SK-N-SH (cell line): ENCODE measurements around the gene THSD4. TPM values are rescaled to one million over a fixed set of nuclear protein-coding genes. Genes with fewer than 3 reads are reported as not detected.

Experiments
- CTCF ChIA-PET: fragments of 300-600, 350-600 bp; formaldehyde crosslinking; extraction: SDS; loops from one replicate; lab custom pipeline; 2021; lab: Yijun Ruan, JAX
- POLR2A ChIA-PET: fragments of 350-600 bp; sonication (Branson Sonifier 250); formaldehyde crosslinking; extraction: SDS; loops from one replicate; lab custom pipeline; 2020; ENCODE audit warnings: antibody characterized with exemption, inconsistent platforms; lab: Yijun Ruan, JAX
- DNase-seq: peaks from one replicate; pipeline ENCODE4 v3.0.0; 2012
- H2AFZ ChIP-seq: fragments of 200-600 bp; sonication (generic); 2 replicates; pipeline ENCODE4 v1.8.1; 2016; ENCODE audit warnings: antibody characterized with exemption, mild to moderate bottlenecking, low read depth
- H3F3A ChIP-seq: fragments of 200-600 bp; sonication (generic); replicated peaks from 2 replicates; pipeline ENCODE3; 2016; ENCODE audit warnings: antibody characterized with exemption, mild to moderate bottlenecking; ENCODE audit not compliant: insufficient read depth
- H3K27ac ChIP-seq, 2 experiments: fragments of 200-500 bp in 1 of 2; fragments of 200-600 bp in 1 of 2; sonication (Bioruptor generic) in 1 of 2; sonication (generic), shearing (Covaris generic) in 1 of 2; 2 replicates each; pipeline versions ENCODE4 v1.5.1 to v1.6.1; 2014 to 2016; ENCODE audit warnings: low read depth in 2 of 2, inconsistent platforms in 1 of 2, low read length in 1 of 2, mild to moderate bottlenecking in 1 of 2, mixed read lengths in 1 of 2
- H3K27me3 ChIP-seq: fragments of 200-600 bp; sonication (generic), shearing (Covaris generic); 2 replicates; pipeline ENCODE4 v1.6.1; 2016; ENCODE audit warnings: mixed run types; ENCODE audit not compliant: insufficient read depth
- H3K36me3 ChIP-seq, 2 experiments: fragments of 200-500 bp in 1 of 2; fragments of 200-600 bp in 1 of 2; sonication (Bioruptor generic) in 1 of 2; sonication (generic) in 1 of 2; replicated peaks in 1 of 2; 2 replicates each; pipeline versions ENCODE3 to v1.5.1; 2014 to 2016; ENCODE audit warnings: low read length in 1 of 2, mild to moderate bottlenecking in 1 of 2; ENCODE audit not compliant: insufficient read depth in 2 of 2, control insufficient read depth in 1 of 2
- H3K4me1 ChIP-seq, 2 experiments: fragments of 200-500 bp in 1 of 2; fragments of 200-600 bp in 1 of 2; sonication (Bioruptor generic) in 1 of 2; sonication (generic), shearing (Covaris generic) in 1 of 2; 2 replicates each; pipeline versions ENCODE4 v1.5.1 to v1.6.1; 2014 to 2016; ENCODE audit warnings: low read depth in 1 of 2, low read length in 1 of 2, mixed run types in 1 of 2; ENCODE audit not compliant: insufficient read depth in 2 of 2, control insufficient read depth in 1 of 2
- H3K4me2 ChIP-seq: fragments of 200-600 bp; sonication (generic), shearing (Covaris generic); 2 replicates; pipeline ENCODE4 v1.6.1; 2017; ENCODE audit warnings: mixed run types
- H3K4me3 ChIP-seq, 2 experiments: fragments of 200-500 bp in 1 of 2; fragments of 200-600 bp in 1 of 2; sonication (Bioruptor generic) in 1 of 2; sonication (generic), shearing (Covaris generic) in 1 of 2; 2 replicates each; pipeline versions ENCODE4 v1.5.1 to v1.8.1; 2014 to 2016; ENCODE audit warnings: low read depth in 2 of 2, inconsistent platforms in 1 of 2, low read length in 1 of 2, mild to moderate bottlenecking in 1 of 2, mixed read lengths in 1 of 2, moderate library complexity in 1 of 2
- H3K79me2 ChIP-seq: fragments of 200-600 bp; sonication (generic); 2 replicates; pipeline ENCODE4 v1.8.1; 2017; ENCODE audit warnings: mild to moderate bottlenecking; ENCODE audit not compliant: insufficient read depth
- H3K9ac ChIP-seq: fragments of 200-600 bp; sonication (generic); 2 replicates; pipeline ENCODE4 v1.6.1; 2017; ENCODE audit warnings: mixed run types
- H3K9me2 ChIP-seq: fragments of 200-600 bp; sonication (generic); 2 replicates; pipeline ENCODE4 v1.6.1; 2017; ENCODE audit warnings: mixed run types
- H3K9me3 ChIP-seq: fragments of 200-600 bp; sonication (generic); 2 replicates; pipeline ENCODE4 v1.6.1; 2017; ENCODE audit warnings: mixed run types, mild to moderate bottlenecking, moderate library complexity
- H4K20me1 ChIP-seq: fragments of 200-600 bp; sonication (generic); 2 replicates; pipeline ENCODE4 v1.6.1; 2017; ENCODE audit warnings: mild to moderate bottlenecking, mixed run types; ENCODE audit not compliant: insufficient read depth
- FOSL2 ChIP-seq: IDR thresholded peaks from 2 replicates; pipeline ENCODE4 v1.4.0; 2012; ENCODE audit warnings: low read depth, mild to moderate bottlenecking, moderate library complexity, borderline replicate concordance
- FOXJ3 ChIP-seq: sonication (generic); formaldehyde crosslinking; IDR thresholded peaks from 2 replicates; pipeline ENCODE4 v1.5.1; 2020; ENCODE audit warnings: mild to moderate bottlenecking, missing genetic modification reagents
- IRF3 ChIP-seq: fragments of 150-350 bp; IDR thresholded peaks from 2 replicates; pipeline ENCODE4 v1.6.1; 2016; ENCODE audit warnings: mild to moderate bottlenecking, low read depth, low read length
- JUND ChIP-seq: IDR thresholded peaks from 2 replicates; pipeline ENCODE4 v1.4.0; 2012
- NFIC ChIP-seq: IDR thresholded peaks from 2 replicates; pipeline ENCODE4 v1.4.0; 2012; ENCODE audit warnings: borderline replicate concordance
- PBX3 ChIP-seq: IDR thresholded peaks from 2 replicates; pipeline ENCODE4; 2012
- POLR2AphosphoS5 ChIP-seq: IDR thresholded peaks from 2 replicates; pipeline ENCODE4 v1.6.1; 2012; ENCODE audit warnings: low read depth, low read length
- RAD21 ChIP-seq: IDR thresholded peaks from 2 replicates; pipeline ENCODE4 v1.6.1; 2012; ENCODE audit warnings: mild to moderate bottlenecking, low read length
- SIN3A ChIP-seq: IDR thresholded peaks from 2 replicates; pipeline ENCODE4 v1.6.1; 2012; ENCODE audit warnings: low read depth, mild to moderate bottlenecking, low read length, moderate library complexity, borderline replicate concordance
- SMC3 ChIP-seq: IDR thresholded peaks from 2 replicates; pipeline ENCODE4 v1.6.1; 2012; ENCODE audit warnings: low read depth, low read length, improper control_type of control experiment
- YY1 ChIP-seq: IDR thresholded peaks from 2 replicates; pipeline ENCODE4 v1.4.0; 2012; ENCODE audit warnings: low read depth, mild to moderate bottlenecking
- ZBTB33 ChIP-seq: IDR thresholded peaks from 2 replicates; pipeline ENCODE4 v1.4.0; 2012; ENCODE audit warnings: low read depth, borderline replicate concordance
- WGBS: methylation state at CpG from one replicate; pipeline ENCODE4 v1.1.6; 2017; ENCODE audit warnings: low lambda C conversion rate; 5-methylcytosine and 5-hydroxymethylcytosine counted together
- polyA plus RNA-seq, 3 experiments: library from polyadenylated mRNA; depleted of rRNA; stranded (reverse); fragments of >200 nt; gene quantifications; 2 replicates each; pipeline ENCODE4 v1.2.3, GENCODE V29; 2012
- TF ChIP-seq, protein P1 (sequence below): IDR thresholded peaks from 2 replicates; pipeline ENCODE4 v1.6.1; 2012; ENCODE audit warnings: mild to moderate bottlenecking, low read depth, low read length, moderate library complexity

THSD4 gene
- polyA plus RNA-seq, 1 of the 3 experiments (the other 2 are of a cell fraction) = 79.1 TPM

- TF ChIP-seq, protein P1, sequence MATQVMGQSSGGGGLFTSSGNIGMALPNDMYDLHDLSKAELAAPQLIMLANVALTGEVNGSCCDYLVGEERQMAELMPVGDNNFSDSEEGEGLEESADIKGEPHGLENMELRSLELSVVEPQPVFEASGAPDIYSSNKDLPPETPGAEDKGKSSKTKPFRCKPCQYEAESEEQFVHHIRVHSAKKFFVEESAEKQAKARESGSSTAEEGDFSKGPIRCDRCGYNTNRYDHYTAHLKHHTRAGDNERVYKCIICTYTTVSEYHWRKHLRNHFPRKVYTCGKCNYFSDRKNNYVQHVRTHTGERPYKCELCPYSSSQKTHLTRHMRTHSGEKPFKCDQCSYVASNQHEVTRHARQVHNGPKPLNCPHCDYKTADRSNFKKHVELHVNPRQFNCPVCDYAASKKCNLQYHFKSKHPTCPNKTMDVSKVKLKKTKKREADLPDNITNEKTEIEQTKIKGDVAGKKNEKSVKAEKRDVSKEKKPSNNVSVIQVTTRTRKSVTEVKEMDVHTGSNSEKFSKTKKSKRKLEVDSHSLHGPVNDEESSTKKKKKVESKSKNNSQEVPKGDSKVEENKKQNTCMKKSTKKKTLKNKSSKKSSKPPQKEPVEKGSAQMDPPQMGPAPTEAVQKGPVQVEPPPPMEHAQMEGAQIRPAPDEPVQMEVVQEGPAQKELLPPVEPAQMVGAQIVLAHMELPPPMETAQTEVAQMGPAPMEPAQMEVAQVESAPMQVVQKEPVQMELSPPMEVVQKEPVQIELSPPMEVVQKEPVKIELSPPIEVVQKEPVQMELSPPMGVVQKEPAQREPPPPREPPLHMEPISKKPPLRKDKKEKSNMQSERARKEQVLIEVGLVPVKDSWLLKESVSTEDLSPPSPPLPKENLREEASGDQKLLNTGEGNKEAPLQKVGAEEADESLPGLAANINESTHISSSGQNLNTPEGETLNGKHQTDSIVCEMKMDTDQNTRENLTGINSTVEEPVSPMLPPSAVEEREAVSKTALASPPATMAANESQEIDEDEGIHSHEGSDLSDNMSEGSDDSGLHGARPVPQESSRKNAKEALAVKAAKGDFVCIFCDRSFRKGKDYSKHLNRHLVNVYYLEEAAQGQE = no peak
Observed at GRCh38 chr15:71082803-71083202, 32.5 kb upstream of the THSD4 start (continued).

DNA sequence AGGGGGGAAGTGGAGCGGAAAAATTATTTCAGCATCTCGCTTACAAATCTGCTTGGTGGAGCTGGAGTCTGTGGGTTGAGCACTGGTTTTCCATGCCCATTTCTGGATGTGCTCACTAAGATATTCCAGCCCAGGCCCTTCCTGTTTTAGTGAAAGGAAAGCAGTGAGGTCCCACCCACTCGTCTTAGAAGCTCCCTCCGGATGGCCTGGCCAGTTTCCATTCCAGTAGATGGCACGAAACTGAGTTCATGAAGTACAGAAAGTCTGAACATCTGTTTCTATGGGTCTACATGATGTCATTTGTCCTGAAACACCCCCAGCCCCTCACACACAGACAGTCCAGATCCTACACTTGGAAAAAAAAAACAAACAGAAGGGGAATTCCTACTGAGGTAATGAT, 31.9 kb upstream of the THSD4 start:
- Histone ChIP-seq H2AFZ (no peak overlapping the region), H3K79me2 (no peaks in the 10 kb centered on the region), H3K27me3 (no peaks in the 10 kb centered on the region), H3K9me3 (peaks cover 3% of the 10 kb centered on the region; the same call in 1 of the 2 replicates), H3K4me2 (no peak overlapping the region), H3K9me2 (no peaks in the 10 kb centered on the region), H4K20me1 (no peaks in the 10 kb centered on the region), H3K4me3 (no peak overlapping the region), H3K36me3 (peaks cover 0 to 2% of the 10 kb centered on the region in 2 experiments), H3K4me1 (peaks cover 0 to 11% of the 10 kb centered on the region in 2 experiments; a peak in 1 of 4 replicates)
- 69% methylated on average over 5 of the region's 5 CpGs for WGBS
- TF ChIP-seq PBX3 (no peak), FOXJ3 (CRISPR knock-in tag) (no peak), RAD21 (no peak), SIN3A (no peak), IRF3 (no peak), SMC3 (no peak), FOSL2 (no peak), NFIC (no peak), JUND (no peak), YY1 (no peak), ZBTB33 (no peak), POLR2AphosphoS5 (no peak)
- TF ChIP-seq, protein P1 = no peak
- TF ChIP-seq, all 33 proteins: peak for 0
- no peak for DNase-seq
- POLR2A ChIA-PET = interaction anchor here (1.5 kb wide), 1 partner anchor 13 kb away, joined by 3 read pairs; no protein-coding TSS in a partner anchor
- Histone ChIP-seq H3K9ac (no peak overlapping the region), H3F3A (peaks cover 9% of the 10 kb centered on the region), H3K27ac (no peak overlapping the region)
- CTCF ChIA-PET = no interaction called here
